Bronchial epithelial cell (primary cell): ENCODE data around the gene CHRNA4. TPM values are rescaled to one million over a fixed set of nuclear protein-coding genes. Genes with fewer than 3 reads are reported as not detected.

Source experiments
- DNase-seq: peaks from one replicate; pipeline ENCODE4 v3.0.0-alpha.2; 2010; ENCODE audit warnings: low read depth
- FAIRE-seq: peaks from 2 replicates; lab custom pipeline; 2011; peaks lifted over from hg19 to GRCh38; lab: Jason Lieb, UNC
- H3K27me3 ChIP-seq: 2 replicates; pipeline ENCODE4 v1.5.1; 2011; ENCODE audit warnings: low read length; ENCODE audit not compliant: control insufficient read depth, insufficient read depth
- H3K36me3 ChIP-seq: 2 replicates; pipeline ENCODE4 v1.5.1; 2011; ENCODE audit warnings: low read length; ENCODE audit not compliant: control insufficient read depth, insufficient read depth
- H3K4me3 ChIP-seq: 2 replicates; pipeline ENCODE4 v1.5.1; 2011; ENCODE audit warnings: mild to moderate bottlenecking, low read depth, low read length, control low read depth
- CTCF ChIP-seq: IDR thresholded peaks from 2 replicates; pipeline ENCODE4 v1.5.1; 2011; ENCODE audit warnings: mild to moderate bottlenecking, moderate library complexity, low read length, control low read depth, inconsistent platforms; ENCODE audit not compliant: insufficient read depth, severe bottlenecking
- total RNA-seq: library from RNA; depleted of rRNA; stranded (reverse); fragments of >200 nt; gene quantifications from 2 replicates; pipeline ENCODE4 v1.2.1, GENCODE V29; 2014

CHRNA4 gene
- total RNA-seq, 1 donor from 2014 or later = not detected

- DNase-seq (no peak), FAIRE-seq (no peak)
- TF ChIP-seq CTCF = no peak
- Histone ChIP-seq H3K36me3 (no peaks in the 10 kb centered on the region), H3K4me3 (no peak overlapping the region), H3K27me3 (no peaks in the 10 kb centered on the region)
Measured at GRCh38 chr20:63402860-63403220, 41.7 kb upstream of the CHRNA4 start.

- FAIRE-seq (no peak), DNase-seq (no peak)
- no peak for TF ChIP-seq CTCF
- Histone ChIP-seq H3K36me3 (no peaks in the 10 kb centered on the region), H3K4me3 (no peak overlapping the region), H3K27me3 (no peaks in the 10 kb centered on the region)
Measured at GRCh38 chr20:63402181-63402859, 41.2 kb upstream of the CHRNA4 start.

GRCh38 chr20:63401384-63402110 is 40.4 kb upstream of the CHRNA4 start:
- no peak for DNase-seq
- FAIRE-seq = no peak
- Histone ChIP-seq H3K27me3 (no peaks in the 10 kb centered on the region), H3K4me3 (no peak overlapping the region), H3K36me3 (no peaks in the 10 kb centered on the region)
- TF ChIP-seq CTCF = no peak

- Histone ChIP-seq H3K4me3 (no peak overlapping the region), H3K36me3 (no peaks in the 10 kb centered on the region), H3K27me3 (no peaks in the 10 kb centered on the region)
- FAIRE-seq = no peak
- DNase-seq = no peak
- TF ChIP-seq CTCF = no peak
Measured at GRCh38 chr20:63400486-63401210, 39.5 kb upstream of the CHRNA4 start.

GRCh38 chr20:63399596-63400375 is 38.6 kb upstream of the CHRNA4 start:
- no peak for FAIRE-seq
- Histone ChIP-seq H3K27me3 (no peaks in the 10 kb centered on the region), H3K36me3 (no peaks in the 10 kb centered on the region), H3K4me3 (no peak overlapping the region)
- DNase-seq = no peak
- no peak for TF ChIP-seq CTCF
